ENCODE measurements around the gene ARMC10.

GRCh38 chr7:103071000-103071399 is 3.9 kb upstream of the ARMC10 start:
- TF ChIP-seq ZBTB33 (IDR thresholded peaks at IDR 0.05) (no peak), CTCF (IDR thresholded peaks at IDR 0.05; ENCODE audit: low read depth, low read length, missing input control) (no peak), FOXA2 (IDR thresholded peaks at IDR 0.05) (no peak), TAF1 (conservative IDR thresholded peaks at IDR 0.05) (no peak), RAD21 (IDR thresholded peaks at IDR 0.05) (no peak), YY1 (IDR thresholded peaks at IDR 0.05) (no peak), SP1 (IDR thresholded peaks at IDR 0.05) (no peak), GABPA (IDR thresholded peaks at IDR 0.05 in 1 of 2, conservative IDR thresholded peaks at IDR 0.05 in 1 of 2) (no peak), ATF3 (IDR thresholded peaks at IDR 0.05) (no peak), JUND (IDR thresholded peaks at IDR 0.05) (no peak), EGR1 (IDR thresholded peaks at IDR 0.05; ENCODE audit: low read depth in 2 of 2) (no peak), MAX (IDR thresholded peaks at IDR 0.05) (no peak), REST (IDR thresholded peaks at IDR 0.05) (no peak)

Measured in liver (tissue), 3 donors.